CD8-positive, alpha-beta memory T cell (primary cell): ENCODE results near the gene KIAA0586. TPM values are rescaled to one million over a fixed set of nuclear protein-coding genes. Genes with fewer than 3 reads are reported as not detected.

ENCODE experiments used
- CTCF ChIA-PET: fragments of 350-600 bp; sonication (Branson Sonifier 250); formaldehyde crosslinking; loops from one replicate; lab custom pipeline; 2021; ENCODE audit warnings: antibody characterized with exemption; lab: Charles Lee
- POLR2A ChIA-PET: fragments of 350-600 bp; sonication (Branson Sonifier 250); formaldehyde crosslinking; loops from one replicate; lab custom pipeline; 2021; ENCODE audit warnings: antibody characterized with exemption; lab: Charles Lee
- DNase-seq, 5 donors: peaks; one replicate each; pipeline versions ENCODE4 v3.0.0 to v3.0.0-alpha.2; 2020 to 2022; ENCODE audit warnings: mixed read lengths in 1 of 5
- H3K27ac ChIP-seq: one replicate; pipeline ENCODE4 v1.7.0; 2013; ENCODE audit warnings: low read depth, mild to moderate bottlenecking, low read length, moderate library complexity
- H3K27me3 ChIP-seq: 2 replicates; pipeline ENCODE4 v1.7.0; 2013; ENCODE audit warnings: low read length, mild to moderate bottlenecking; ENCODE audit not compliant: insufficient read depth, poor library complexity, severe bottlenecking
- H3K36me3 ChIP-seq: 2 replicates; pipeline ENCODE4 v1.7.0; 2013; ENCODE audit warnings: mild to moderate bottlenecking, low read length, moderate library complexity; ENCODE audit not compliant: insufficient read depth
- H3K4me1 ChIP-seq: 2 replicates; pipeline ENCODE4 v1.7.0; 2013; ENCODE audit warnings: mild to moderate bottlenecking, low read length, moderate library complexity; ENCODE audit not compliant: insufficient read depth
- H3K4me3 ChIP-seq: 2 replicates; pipeline ENCODE4 v1.7.0; 2013; ENCODE audit warnings: mild to moderate bottlenecking, low read length
- H3K9me3 ChIP-seq: 2 replicates; pipeline ENCODE4 v1.7.0; 2013; ENCODE audit warnings: mild to moderate bottlenecking, low read length
- H3K27ac Mint-ChIP-seq, 8 donors: one replicate each; pipeline ENCODE4 v1.8.0; 2020 to 2021; ENCODE audit warnings: mixed read lengths in 8 of 8, mild to moderate bottlenecking in 6 of 8, inconsistent platforms in 3 of 8, moderate library complexity in 3 of 8
- H3K27me3 Mint-ChIP-seq, 2 donors: one replicate each; pipeline ENCODE4 v1.8.0; 2020 to 2021; ENCODE audit warnings: mixed read lengths in 2 of 2, mild to moderate bottlenecking in 1 of 2, moderate library complexity in 1 of 2
- H3K36me3 Mint-ChIP-seq, 3 donors: one replicate each; pipeline ENCODE4 v1.8.0; 2020 to 2021; ENCODE audit warnings: mixed read lengths in 3 of 3, inconsistent platforms in 1 of 3, mild to moderate bottlenecking in 1 of 3
- H3K4me1 Mint-ChIP-seq, 3 donors: one replicate each; pipeline ENCODE4 v1.8.0; 2020 to 2021; ENCODE audit warnings: mixed read lengths in 3 of 3, inconsistent platforms in 1 of 3, mild to moderate bottlenecking in 1 of 3
- H3K4me3 Mint-ChIP-seq, 7 donors: one replicate each; pipeline ENCODE4 v1.8.0; 2020 to 2021; ENCODE audit warnings: mixed read lengths in 7 of 7, mild to moderate bottlenecking in 6 of 7, moderate library complexity in 4 of 7, inconsistent platforms in 2 of 7
- H3K9me3 Mint-ChIP-seq, 5 donors: one replicate each; pipeline ENCODE4 v1.8.0; 2020 to 2022; ENCODE audit warnings: mixed read lengths in 5 of 5, mild to moderate bottlenecking in 3 of 5, moderate library complexity in 2 of 5, inconsistent platforms in 1 of 5
- polyA plus RNA-seq: library from polyadenylated mRNA; unstranded; fragments of 300-500 nt; fragmentation: Illumina TruSeq; gene quantifications from one replicate; pipeline ENCODE4 v1.2.3, GENCODE V29; 2021
- total RNA-seq, 2 experiments: library from RNA; stranded (reverse); gene quantifications; one replicate each; pipeline ENCODE4 v1.2.3, GENCODE V29; 2021

Gene KIAA0586
- total RNA-seq: 10 to 100 TPM; 19.3 to 20.3 TPM
- polyA plus RNA-seq: 19.3 TPM

GRCh38 chr14:58427281-58428117 is at the start of gene KIAA0586, which contains the start of gene TIMM9:
KIAA0586 (plus strand) TSS chr14:58427719; CDS start chr14:58428265, 546 bp downstream.
TIMM9 (minus strand) TSS chr14:58427531; CDS start chr14:58411945, 15,586 bp downstream.
- Histone ChIP-seq H3K4me1 (peaks cover 16% of the 10 kb centered on the region), H3K36me3 (no peaks in the 10 kb centered on the region), H3K4me3 (peak within 1 kb of the TSS; percentile 100), H3K27me3 (no peaks in the 10 kb centered on the region), H3K9me3 (no peaks in the 10 kb centered on the region), H3K27ac (peak within 1 kb of the TSS; percentile 100)
- CTCF ChIA-PET: interaction anchor here (0.9 to 1.3 kb wide), 7 partner anchors 27 to 228 kb away, joined by 3 to 13 read pairs (median 3); partner anchors contain the start of genes ACTR10, ARID4A and TOMM20L
- peak within 1 kb of the TSS; percentile 87 to 97 (median 93) for H3K4me3 Mint-ChIP-seq
- H3K36me3 Mint-ChIP-seq: peaks cover 0 to 41% (median 8%) of the 10 kb centered on the region in 3 donors
- peak within 1 kb of the TSS; percentile 92 to 99 (median 96) for H3K27ac Mint-ChIP-seq
- peak; percentile 91 to 99 (median 96) for DNase-seq
- peaks cover 44 to 65% (median 54%) of the 10 kb centered on the region in 3 donors for H3K4me1 Mint-ChIP-seq
- POLR2A ChIA-PET: interaction anchor here (0.6 to 3.8 kb wide), 12 partner anchors 11 to 1159 kb away, joined by 3 to 27 read pairs (median 4); partner anchors contain the start of genes ACTR10, AP5M1, ARID4A and DAAM1
- peaks cover 0 to 2% (median 0%) of the 10 kb centered on the region in 5 donors for H3K9me3 Mint-ChIP-seq
- H3K27me3 Mint-ChIP-seq: peaks cover 0 to 8% of the 10 kb centered on the region in 2 donors

DNA sequence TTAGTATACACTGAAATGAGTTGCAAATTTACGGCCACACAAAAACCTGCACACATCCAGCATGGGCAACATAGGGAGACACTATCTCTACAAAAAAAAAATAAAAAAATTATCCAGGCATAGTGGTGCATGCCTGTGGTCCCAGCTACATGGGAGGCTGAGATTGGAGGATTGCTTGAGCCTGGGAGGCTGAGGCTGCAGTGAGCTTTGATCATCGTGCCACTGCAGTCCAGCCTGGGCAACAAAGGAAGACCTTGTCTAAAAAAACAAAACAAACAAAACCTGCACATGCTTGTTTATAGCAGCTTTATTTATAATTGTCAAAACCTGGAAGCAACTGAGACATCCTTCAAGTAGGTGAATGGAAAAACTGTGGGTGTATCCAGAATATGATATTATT is 36.7 kb upstream of the KIAA0586 start:
- Histone ChIP-seq H3K27ac (no peak overlapping the region), H3K4me1 (peaks cover 6% of the 10 kb centered on the region), H3K9me3 (no peaks in the 10 kb centered on the region), H3K27me3 (no peaks in the 10 kb centered on the region), H3K4me3 (no peak overlapping the region), H3K36me3 (no peaks in the 10 kb centered on the region)
- Mint-ChIP-seq H3K27me3 (peaks cover 0 to 2% of the 10 kb centered on the region in 2 donors), H3K27ac (peak overlapping the region in 1 of 8 donors; percentile 51), H3K36me3 (peaks cover 0 to 3% (median 2%) of the 10 kb centered on the region in 3 donors), H3K4me1 (peaks cover 4 to 6% (median 6%) of the 10 kb centered on the region in 3 donors), H3K4me3 (peak overlapping the region in 1 of 7 donors; percentile 37), H3K9me3 (no peaks in the 10 kb centered on the region)
- DNase-seq: no peak
- POLR2A ChIA-PET: interaction anchor here (0.8 kb wide), 1 partner anchor 10 kb away, joined by 4 read pairs; no protein-coding TSS in a partner anchor
- CTCF ChIA-PET: no interaction called here

DNA sequence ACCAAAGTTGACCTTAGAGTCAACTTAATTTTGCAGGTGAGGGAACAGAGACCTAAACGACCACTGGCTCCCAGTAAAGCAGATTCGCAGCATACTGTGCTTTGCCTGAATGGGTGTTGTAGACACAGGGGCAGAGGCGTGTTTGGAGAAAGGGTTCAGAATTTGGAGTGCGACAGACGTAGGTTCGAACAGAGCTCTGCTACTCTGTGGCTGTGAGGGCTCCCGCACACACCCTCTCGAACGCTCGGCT is 32.0 kb upstream of the KIAA0586 start:
- no peaks in the 10 kb centered on the region for H3K9me3 ChIP-seq
- POLR2A ChIA-PET: interaction anchor here (0.6 to 2.7 kb wide), 3 partner anchors 31 to 118 kb away, joined by 6 to 23 read pairs (median 7); partner anchors contain the start of genes ARID4A, KIAA0586 and TIMM9
- H3K4me1 Mint-ChIP-seq: peaks cover 11 to 16% (median 12%) of the 10 kb centered on the region in 3 donors
- no peak overlapping the region for H3K27ac ChIP-seq
- peak overlapping the region; percentile 73 to 98 (median 90) for H3K27ac Mint-ChIP-seq
- CTCF ChIA-PET: interaction anchor here (0.7 to 2.8 kb wide), 22 partner anchors 9 to 287 kb away, joined by 3 to 17 read pairs (median 4); partner anchors contain the start of genes ACTR10, KIAA0586 and TIMM9
- H3K4me3 Mint-ChIP-seq: peak overlapping the region; percentile 81 to 90 (median 85)
- H3K27me3 Mint-ChIP-seq: peaks cover 0 to 2% of the 10 kb centered on the region in 2 donors
- no peak for DNase-seq
- peaks cover 0 to 2% (median 0%) of the 10 kb centered on the region in 3 donors for H3K36me3 Mint-ChIP-seq
- H3K4me3 ChIP-seq: peak overlapping the region; percentile 59
- peaks cover 6% of the 10 kb centered on the region for H3K4me1 ChIP-seq
- no peaks in the 10 kb centered on the region for H3K27me3 ChIP-seq
- no peaks in the 10 kb centered on the region for H3K9me3 Mint-ChIP-seq
- no peaks in the 10 kb centered on the region for H3K36me3 ChIP-seq

DNA sequence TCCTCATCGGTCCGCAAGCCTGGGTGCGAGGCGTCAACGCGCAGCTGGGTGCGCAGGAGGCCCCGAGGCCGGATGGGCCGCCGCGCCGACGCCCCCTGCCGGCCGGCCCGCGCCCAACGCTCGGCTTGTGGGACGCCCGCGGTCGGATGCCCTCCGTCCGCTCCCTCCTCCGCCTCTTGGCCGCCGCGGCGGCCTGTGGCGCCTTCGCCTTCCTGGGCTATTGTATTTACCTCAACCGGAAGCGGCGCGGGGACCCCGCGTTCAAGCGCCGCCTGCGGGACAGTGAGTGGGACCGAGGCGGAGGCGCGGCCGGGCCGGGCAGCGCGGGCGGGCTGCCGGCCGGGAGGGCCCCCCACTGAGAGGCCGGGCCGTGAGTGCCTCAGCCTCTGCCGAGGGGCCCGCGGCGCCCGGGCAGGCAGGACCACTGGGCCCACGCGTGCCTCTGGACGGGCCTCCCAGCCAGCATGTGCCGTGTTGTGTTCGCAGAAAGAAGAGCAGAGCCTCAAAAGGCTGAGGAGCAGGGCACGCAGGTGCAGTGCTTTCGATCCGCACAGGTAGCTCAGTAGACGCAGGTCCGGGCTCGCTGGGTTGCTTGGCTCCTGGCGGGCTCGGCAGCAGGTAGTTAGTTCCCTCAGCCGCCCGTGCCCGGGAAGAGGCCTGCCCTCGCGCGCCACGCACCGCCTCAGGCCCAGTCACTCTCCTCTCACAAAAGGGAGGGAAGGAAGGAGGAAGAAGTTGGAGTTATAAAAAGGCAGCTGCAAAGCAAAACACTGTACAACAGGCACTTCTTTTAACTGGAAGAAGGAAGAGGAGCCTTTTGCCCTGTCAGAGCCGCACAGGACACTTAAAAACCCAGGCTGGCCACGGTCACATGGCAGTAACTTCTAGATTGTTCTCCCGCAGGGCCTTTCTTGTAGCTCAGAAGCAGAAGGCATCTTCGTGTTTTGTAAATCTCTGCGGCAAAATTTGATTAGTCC is 31.4 kb upstream of the KIAA0586 start, which contains the start of gene TOMM20L:
TOMM20L (plus strand) TSS at position 119 of the 977 bp plus-strand sequence; CDS start at position 147, 28 bp downstream.
- Histone ChIP-seq H3K4me1 (peaks cover 6% of the 10 kb centered on the region), H3K27me3 (no peaks in the 10 kb centered on the region), H3K36me3 (no peaks in the 10 kb centered on the region), H3K4me3 (peak within 1 kb of the TSS; percentile 59), H3K9me3 (no peaks in the 10 kb centered on the region), H3K27ac (no peak within 1 kb of the TSS)
- Mint-ChIP-seq H3K36me3 (peaks cover 0 to 2% (median 0%) of the 10 kb centered on the region in 3 donors), H3K4me1 (peaks cover 11 to 16% (median 12%) of the 10 kb centered on the region in 3 donors), H3K27ac (peak within 1 kb of the TSS; percentile 89 to 98 (median 93)), H3K27me3 (peaks cover 0 to 2% of the 10 kb centered on the region in 2 donors), H3K9me3 (no peaks in the 10 kb centered on the region), H3K4me3 (peak within 1 kb of the TSS; percentile 83 to 91 (median 87))
- peak; percentile 57 to 77 (median 69) for DNase-seq
- ChIA-PET CTCF (interaction anchor here (0.7 to 2.8 kb wide), 27 partner anchors 9 to 288 kb away, joined by 3 to 17 read pairs (median 4); partner anchors contain the start of genes ACTR10, KIAA0586 and TIMM9), POLR2A (interaction anchor here (0.6 to 2.7 kb wide), 5 partner anchors 21 to 118 kb away, joined by 3 to 23 read pairs (median 6); partner anchors contain the start of genes ARID4A, KIAA0586 and TIMM9)

DNA sequence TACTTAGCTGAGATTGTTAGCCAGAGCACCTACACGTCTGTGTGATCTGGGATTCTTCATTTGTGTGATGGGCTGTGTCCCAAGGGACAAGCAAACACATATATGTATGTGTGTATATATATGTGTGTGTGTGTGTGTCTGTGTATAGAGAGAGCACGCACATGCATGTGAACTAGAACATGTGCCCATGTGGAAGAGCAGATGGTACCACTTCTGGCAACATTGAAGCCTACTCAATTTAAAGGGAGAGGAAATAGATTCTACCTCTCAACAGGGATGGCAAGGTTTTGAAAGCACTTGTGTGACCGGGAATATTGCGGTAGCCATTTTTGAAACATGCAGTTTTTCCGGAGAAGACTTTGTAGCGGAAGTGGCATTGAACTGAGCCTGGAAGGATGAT is 30.4 kb upstream of the KIAA0586 start:
- Histone ChIP-seq H3K36me3 (no peaks in the 10 kb centered on the region), H3K27me3 (no peaks in the 10 kb centered on the region), H3K9me3 (no peaks in the 10 kb centered on the region), H3K4me1 (peaks cover 6% of the 10 kb centered on the region), H3K4me3 (no peak overlapping the region), H3K27ac (no peak overlapping the region)
- Mint-ChIP-seq H3K27me3 (peaks cover 0 to 2% of the 10 kb centered on the region in 2 donors), H3K4me3 (peak overlapping the region in 6 of 7 donors; percentile 41 to 91 (median 62)), H3K36me3 (peaks cover 0 to 2% (median 0%) of the 10 kb centered on the region in 3 donors), H3K9me3 (no peaks in the 10 kb centered on the region), H3K4me1 (peaks cover 11 to 16% (median 12%) of the 10 kb centered on the region in 3 donors), H3K27ac (peak overlapping the region in 4 of 8 donors; percentile 3 to 93 (median 19))
- ChIA-PET CTCF (interaction anchor here (1.0 kb wide), 1 partner anchor 10 kb away, joined by 4 read pairs; no protein-coding TSS in a partner anchor), POLR2A (interaction anchor here (2.7 kb wide), 1 partner anchor 29 kb away, joined by 23 read pairs; the partner anchor contains the start of genes KIAA0586 and TIMM9)
- DNase-seq: no peak

- H3K9me3 Mint-ChIP-seq: no peaks in the 10 kb centered on the region
- Histone ChIP-seq H3K27ac (no peak overlapping the region), H3K36me3 (no peaks in the 10 kb centered on the region), H3K9me3 (no peaks in the 10 kb centered on the region), H3K27me3 (no peaks in the 10 kb centered on the region), H3K4me3 (no peak overlapping the region), H3K4me1 (peaks cover 6% of the 10 kb centered on the region)
- peak overlapping the region in 1 of 7 donors; percentile 23 for H3K4me3 Mint-ChIP-seq
- H3K36me3 Mint-ChIP-seq: peaks cover 0 to 2% (median 0%) of the 10 kb centered on the region in 3 donors
- CTCF ChIA-PET: interaction anchor here (1.5 kb wide), 1 partner anchor 46 kb away, joined by 3 read pairs; no protein-coding TSS in a partner anchor
- peak overlapping the region in 1 of 8 donors; percentile 14 for H3K27ac Mint-ChIP-seq
- POLR2A ChIA-PET: no interaction called here
- peaks cover 11 to 16% (median 12%) of the 10 kb centered on the region in 3 donors for H3K4me1 Mint-ChIP-seq
- DNase-seq: no peak
- H3K27me3 Mint-ChIP-seq: peaks cover 0 to 2% of the 10 kb centered on the region in 2 donors
These were observed 29.0 kb upstream of the KIAA0586 start for GRCh38 chr14:58398495-58398894.
